ENCODE results near the gene COBLL1.

The COBLL1 gene

GRCh38 chr2:164745012-164745797 is 96.4 kb downstream of the COBLL1 start:
- H3K4me2 ChIP-seq (ENCODE audit: insufficient read depth, low read length): no peak overlapping the region
- H3K9me3 ChIP-seq (ENCODE audit: insufficient read depth, low read length, severe bottlenecking): no peaks in the 10 kb centered on the region
- H2AFZ ChIP-seq (ENCODE audit: low read depth, low read length): no peak overlapping the region
- DNase-seq (no peak), ATAC-seq (ENCODE audit: insufficient read depth, low read depth) (no peak)
- no peaks in the 10 kb centered on the region for H3K27me3 ChIP-seq (ENCODE audit: insufficient read depth, low read length, poor library complexity)
- no peak overlapping the region for H3K4me3 ChIP-seq (ENCODE audit: low read depth in 1 of 2, low read length in 2 of 2)
- H3K9ac ChIP-seq (ENCODE audit: low read depth, low read length): no peak overlapping the region
- no peaks in the 10 kb centered on the region for H3K79me2 ChIP-seq (ENCODE audit: insufficient read depth, low read length)
- TF ChIP-seq CTCF (IDR thresholded peaks at IDR 0.05; ENCODE audit: borderline replicate concordance, extremely low read depth, low read length, poor library complexity, severe bottlenecking): no peak
- TF ChIP-seq EZH2 (IDR thresholded peaks at IDR 0.05; ENCODE audit: borderline replicate concordance, low read depth, low read length, severe bottlenecking): no peak
- no peak overlapping the region for H3K27ac ChIP-seq (ENCODE audit: low read length)
- H4K20me1 ChIP-seq (ENCODE audit: insufficient read depth, low read length): no peaks in the 10 kb centered on the region
- no peaks in the 10 kb centered on the region for H3K36me3 ChIP-seq (ENCODE audit: insufficient read depth, low read length)
- no peaks in the 10 kb centered on the region for H3K4me1 ChIP-seq (ENCODE audit: insufficient read depth, low read length)

GRCh38 chr2:164742738-164743317 is 98.8 kb downstream of the COBLL1 start:
- no peak overlapping the region for H3K9ac ChIP-seq (ENCODE audit: low read depth, low read length)
- ATAC-seq (ENCODE audit: insufficient read depth, low read depth) (no peak), DNase-seq (no peak)
- H3K36me3 ChIP-seq (ENCODE audit: insufficient read depth, low read length): no peaks in the 10 kb centered on the region
- no peak for TF ChIP-seq CTCF (IDR thresholded peaks at IDR 0.05; ENCODE audit: borderline replicate concordance, extremely low read depth, low read length, poor library complexity, severe bottlenecking)
- TF ChIP-seq EZH2 (IDR thresholded peaks at IDR 0.05; ENCODE audit: borderline replicate concordance, low read depth, low read length, severe bottlenecking): no peak
- H3K4me1 ChIP-seq (ENCODE audit: insufficient read depth, low read length): peaks cover 2% of the 10 kb centered on the region
- H2AFZ ChIP-seq (ENCODE audit: low read depth, low read length): no peak overlapping the region
- no peak overlapping the region for H3K4me3 ChIP-seq (ENCODE audit: low read depth in 1 of 2, low read length in 2 of 2)
- no peaks in the 10 kb centered on the region for H3K79me2 ChIP-seq (ENCODE audit: insufficient read depth, low read length)
- no peaks in the 10 kb centered on the region for H4K20me1 ChIP-seq (ENCODE audit: insufficient read depth, low read length)
- H3K4me2 ChIP-seq (ENCODE audit: insufficient read depth, low read length): no peak overlapping the region
- H3K9me3 ChIP-seq (ENCODE audit: insufficient read depth, low read length, severe bottlenecking): no peaks in the 10 kb centered on the region
- H3K27ac ChIP-seq (ENCODE audit: low read length): no peak overlapping the region
- no peaks in the 10 kb centered on the region for H3K27me3 ChIP-seq (ENCODE audit: insufficient read depth, low read length, poor library complexity)

- TF ChIP-seq CTCF (IDR thresholded peaks at IDR 0.05; ENCODE audit: borderline replicate concordance, extremely low read depth, low read length, poor library complexity, severe bottlenecking): no peak
- TF ChIP-seq EZH2 (IDR thresholded peaks at IDR 0.05; ENCODE audit: borderline replicate concordance, low read depth, low read length, severe bottlenecking): no peak
- no peaks in the 10 kb centered on the region for H3K79me2 ChIP-seq (ENCODE audit: insufficient read depth, low read length)
- no peak overlapping the region for H3K4me2 ChIP-seq (ENCODE audit: insufficient read depth, low read length)
- H3K9ac ChIP-seq (ENCODE audit: low read depth, low read length): no peak overlapping the region
- H2AFZ ChIP-seq (ENCODE audit: low read depth, low read length): no peak overlapping the region
- DNase-seq (no peak), ATAC-seq (ENCODE audit: insufficient read depth, low read depth) (no peak)
- no peaks in the 10 kb centered on the region for H4K20me1 ChIP-seq (ENCODE audit: insufficient read depth, low read length)
- H3K36me3 ChIP-seq (ENCODE audit: insufficient read depth, low read length): no peaks in the 10 kb centered on the region
- no peaks in the 10 kb centered on the region for H3K27me3 ChIP-seq (ENCODE audit: insufficient read depth, low read length, poor library complexity)
- peaks cover 15% of the 10 kb centered on the region for H3K4me1 ChIP-seq (ENCODE audit: insufficient read depth, low read length)
- no peaks in the 10 kb centered on the region for H3K9me3 ChIP-seq (ENCODE audit: insufficient read depth, low read length, severe bottlenecking)
- H3K4me3 ChIP-seq (ENCODE audit: low read depth in 1 of 2, low read length in 2 of 2): no peak overlapping the region
- H3K27ac ChIP-seq (ENCODE audit: low read length): no peak overlapping the region
Measured at GRCh38 chr2:164739966-164740365, 101.7 kb downstream of the COBLL1 start.

Data from DND-41 (cell line).